Ishikawa (cell line): ENCODE data around the gene KCNJ4.

Experiments used
- EP300 ChIP-seq: IDR thresholded peaks from 2 replicates; pipeline ENCODE4 v1.6.1; 2012; ENCODE audit warnings: borderline replicate concordance
- NFIC ChIP-seq: IDR thresholded peaks from 2 replicates; pipeline ENCODE4 v1.6.1; 2012
- YY1 ChIP-seq: IDR thresholded peaks from 2 replicates; pipeline ENCODE4 v1.6.1; 2012; ENCODE audit warnings: low read depth
- ZBTB7A ChIP-seq: IDR thresholded peaks from 2 replicates; pipeline ENCODE4 v1.6.1; 2012; ENCODE audit warnings: low read depth
- TF ChIP-seq, protein P1 (sequence below): IDR thresholded peaks from 2 replicates; pipeline ENCODE4 v1.6.1; 2012
- TF ChIP-seq, protein P2 (sequence below): IDR thresholded peaks from 2 replicates; pipeline ENCODE4 v1.6.1; 2012; ENCODE audit warnings: low read depth, mild to moderate bottlenecking

DNA sequence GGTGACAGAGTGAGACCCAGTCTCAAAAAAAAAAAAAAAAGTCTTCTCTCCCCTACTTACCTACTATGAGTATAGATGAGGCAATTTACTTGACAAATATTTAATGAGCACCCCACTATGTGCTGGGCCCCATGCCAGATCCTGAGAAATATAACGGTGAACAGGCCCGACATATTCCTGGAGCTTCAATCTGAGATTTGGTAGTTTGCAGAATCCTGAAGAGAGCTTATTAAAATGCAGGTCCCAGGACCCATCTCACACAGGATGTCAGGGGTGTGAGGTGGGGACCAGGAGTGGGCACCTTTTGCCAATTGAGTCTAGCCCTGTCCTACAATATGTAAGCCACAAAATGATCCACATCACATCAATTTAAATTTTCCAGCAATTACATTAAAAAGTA is 44.0 kb downstream of the KCNJ4 start:
- TF ChIP-seq NFIC (no peak), YY1 (no peak), EP300 (no peak), ZBTB7A (no peak)
- TF ChIP-seq, protein P1, sequence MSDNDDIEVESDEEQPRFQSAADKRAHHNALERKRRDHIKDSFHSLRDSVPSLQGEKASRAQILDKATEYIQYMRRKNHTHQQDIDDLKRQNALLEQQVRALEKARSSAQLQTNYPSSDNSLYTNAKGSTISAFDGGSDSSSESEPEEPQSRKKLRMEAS: no peak
- TF ChIP-seq, protein P2, sequence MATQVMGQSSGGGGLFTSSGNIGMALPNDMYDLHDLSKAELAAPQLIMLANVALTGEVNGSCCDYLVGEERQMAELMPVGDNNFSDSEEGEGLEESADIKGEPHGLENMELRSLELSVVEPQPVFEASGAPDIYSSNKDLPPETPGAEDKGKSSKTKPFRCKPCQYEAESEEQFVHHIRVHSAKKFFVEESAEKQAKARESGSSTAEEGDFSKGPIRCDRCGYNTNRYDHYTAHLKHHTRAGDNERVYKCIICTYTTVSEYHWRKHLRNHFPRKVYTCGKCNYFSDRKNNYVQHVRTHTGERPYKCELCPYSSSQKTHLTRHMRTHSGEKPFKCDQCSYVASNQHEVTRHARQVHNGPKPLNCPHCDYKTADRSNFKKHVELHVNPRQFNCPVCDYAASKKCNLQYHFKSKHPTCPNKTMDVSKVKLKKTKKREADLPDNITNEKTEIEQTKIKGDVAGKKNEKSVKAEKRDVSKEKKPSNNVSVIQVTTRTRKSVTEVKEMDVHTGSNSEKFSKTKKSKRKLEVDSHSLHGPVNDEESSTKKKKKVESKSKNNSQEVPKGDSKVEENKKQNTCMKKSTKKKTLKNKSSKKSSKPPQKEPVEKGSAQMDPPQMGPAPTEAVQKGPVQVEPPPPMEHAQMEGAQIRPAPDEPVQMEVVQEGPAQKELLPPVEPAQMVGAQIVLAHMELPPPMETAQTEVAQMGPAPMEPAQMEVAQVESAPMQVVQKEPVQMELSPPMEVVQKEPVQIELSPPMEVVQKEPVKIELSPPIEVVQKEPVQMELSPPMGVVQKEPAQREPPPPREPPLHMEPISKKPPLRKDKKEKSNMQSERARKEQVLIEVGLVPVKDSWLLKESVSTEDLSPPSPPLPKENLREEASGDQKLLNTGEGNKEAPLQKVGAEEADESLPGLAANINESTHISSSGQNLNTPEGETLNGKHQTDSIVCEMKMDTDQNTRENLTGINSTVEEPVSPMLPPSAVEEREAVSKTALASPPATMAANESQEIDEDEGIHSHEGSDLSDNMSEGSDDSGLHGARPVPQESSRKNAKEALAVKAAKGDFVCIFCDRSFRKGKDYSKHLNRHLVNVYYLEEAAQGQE: no peak
